ENCODE data around the gene LRRC71. TPM values are rescaled to one million over a fixed set of nuclear protein-coding genes. Genes with fewer than 3 reads are reported as not detected.

The LRRC71 gene
- total and polyA plus RNA-seq, 8 donors = 0.30 to 0.59 TPM; not detected in 6

- no peak for TF ChIP-seq CTCF (IDR thresholded peaks at IDR 0.05)
- intact Hi-C loops (cut with DNase I) = no loop called here
- Histone ChIP-seq H3K4me3 (no peak overlapping the region), H3K36me3 (peaks cover 4 to 64% (median 23%) of the 10 kb centered on the region in 3 donors), H3K4me1 (no peaks in the 10 kb centered on the region), H3K9me3 (no peaks in the 10 kb centered on the region), H3K27me3 (no peaks in the 10 kb centered on the region), H3K27ac (no peak overlapping the region)
- WGBS, 2 donors = 93 to 94% methylated on average over 6 of the region's 6 CpGs
- DNase-seq (no peak), FAIRE-seq (no peak), ATAC-seq (no peak)
Observed at GRCh38 chr1:156959925-156960324, 39.5 kb downstream of the LRRC71 start.

- 71 to 80% methylated on average over 4 of the region's 4 CpGs for WGBS, 2 donors
- DNase-seq (no peak), ATAC-seq (no peak), FAIRE-seq (no peak)
- Histone ChIP-seq H3K27me3 (no peaks in the 10 kb centered on the region), H3K4me3 (no peak overlapping the region), H3K4me1 (no peaks in the 10 kb centered on the region), H3K9me3 (no peaks in the 10 kb centered on the region), H3K36me3 (peaks cover 4 to 46% (median 20%) of the 10 kb centered on the region in 3 donors), H3K27ac (no peak overlapping the region)
- no peak for TF ChIP-seq CTCF (IDR thresholded peaks at IDR 0.05)
- intact Hi-C loops (cut with DNase I) = no loop called here
Observed at GRCh38 chr1:156961709-156962108, 41.3 kb downstream of the LRRC71 start.

- no peak overlapping the region for H3K27ac ChIP-seq
- no peaks in the 10 kb centered on the region for H3K9me3 ChIP-seq
- intact Hi-C loops (cut with DNase I) = no loop called here
- no peak for TF ChIP-seq CTCF (IDR thresholded peaks at IDR 0.05)
- peaks cover 0 to 44% (median 20%) of the 10 kb centered on the region in 3 donors for H3K36me3 ChIP-seq
- WGBS, 2 donors = 58 to 65% methylated on average over 3 of the region's 3 CpGs
- H3K27me3 ChIP-seq = no peaks in the 10 kb centered on the region
- H3K4me1 ChIP-seq = no peaks in the 10 kb centered on the region
- FAIRE-seq = no peak
- peak in 2 of 4 donors; percentile 59 to 67 for ATAC-seq
- DNase-seq = peak in 1 of 6 donors; percentile 30
- no peak overlapping the region for H3K4me3 ChIP-seq
Observed at GRCh38 chr1:156963621-156964020, 43.2 kb downstream of the LRRC71 start.

GRCh38 chr1:156964441-156964840 lies 44.0 kb downstream of the LRRC71 start:
- WGBS, 2 donors = 95 to 98% methylated on average over 2 of the region's 2 CpGs
- no peak for FAIRE-seq
- peaks cover 0 to 37% (median 20%) of the 10 kb centered on the region in 3 donors for H3K36me3 ChIP-seq
- no peak for TF ChIP-seq CTCF (IDR thresholded peaks at IDR 0.05)
- DNase-seq = no peak
- H3K4me1 ChIP-seq = no peaks in the 10 kb centered on the region
- no peak for ATAC-seq
- no peak overlapping the region for H3K4me3 ChIP-seq
- H3K9me3 ChIP-seq = no peaks in the 10 kb centered on the region
- no peaks in the 10 kb centered on the region for H3K27me3 ChIP-seq
- intact Hi-C loops (cut with DNase I) = no loop called here
- no peak overlapping the region for H3K27ac ChIP-seq

- ATAC-seq (no peak), DNase-seq (no peak), FAIRE-seq (no peak)
- Histone ChIP-seq H3K4me1 (no peaks in the 10 kb centered on the region), H3K36me3 (peaks cover 0 to 34% (median 0%) of the 10 kb centered on the region in 3 donors), H3K4me3 (no peak overlapping the region), H3K27ac (no peak overlapping the region), H3K9me3 (no peaks in the 10 kb centered on the region), H3K27me3 (no peaks in the 10 kb centered on the region)
- 73 to 78% methylated on average over 3 of the region's 3 CpGs for WGBS, 2 donors
- TF ChIP-seq CTCF (IDR thresholded peaks at IDR 0.05) = no peak
- intact Hi-C loops (cut with DNase I) = no loop called here
Observed at GRCh38 chr1:156969496-156969895, 49.1 kb downstream of the LRRC71 start.

Measured in pancreas (tissue), 10 donors.